ENCODE data around the gene ZNF594. TPM values are rescaled to one million over a fixed set of nuclear protein-coding genes. Genes with fewer than 3 reads are reported as not detected.
"Not testable (repeated sequence)": the region's sequence is repeated elsewhere in the genome, so short reads cannot be mapped to it uniquely, and the experiment has no call there.

ZNF594 gene
- total RNA-seq: 5.8 TPM
- long read RNA-seq, partial matches to known transcripts: 0 of 2 reads
- long read RNA-seq, other reads (novel, unspliced or antisense): 2 of 2 reads

GRCh38 chr17:5191541-5192417 lies at the start of gene ZNF594:
Gene ZNF594, minus strand, starts transcription at chr17:5191868. Its CDS starts 7,612 bp downstream, at chr17:5184256.
- intact Hi-C loops (cut with DNase I): loop anchor here (2.0 kb wide), 1 partner anchor 79 kb away; no protein-coding TSS in a partner anchor
- DNase-seq (ENCODE audit: low spot score): peak; percentile 97

DNA sequence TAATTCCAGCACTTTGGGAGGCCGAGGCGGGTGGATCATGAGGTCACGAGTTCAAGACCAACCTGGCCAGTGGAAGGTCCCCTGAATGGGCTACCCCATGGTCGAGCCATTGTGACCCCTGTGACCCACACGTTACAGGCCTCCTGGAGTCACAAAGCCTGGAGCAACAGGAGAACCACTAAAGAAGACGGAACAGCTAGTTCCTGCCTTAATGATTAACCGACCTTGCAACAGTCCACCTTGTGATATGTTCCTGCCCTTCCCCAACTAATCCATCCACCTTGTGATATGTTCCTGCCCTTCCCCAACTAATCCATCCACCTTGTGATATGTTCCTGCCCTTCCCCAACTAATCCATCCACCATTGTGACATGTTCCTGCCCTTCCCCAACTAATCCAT lies 48.1 kb upstream of the ZNF594 start:
- intact Hi-C loops (cut with DNase I): loop anchor here (10.0 kb wide), 1 partner anchor 195 kb away; the partner anchor contains the start of gene C1QBP
- DNase-seq (ENCODE audit: low spot score): not testable (repeated sequence)

- intact Hi-C loops (cut with DNase I): no loop called here
- DNase-seq (ENCODE audit: low spot score): no peak
These were observed 46.7 kb upstream of the ZNF594 start for GRCh38 chr17:5238333-5238732.

- intact Hi-C loops (cut with DNase I): no loop called here
- DNase-seq (ENCODE audit: low spot score): no peak
These were observed 45.9 kb upstream of the ZNF594 start for GRCh38 chr17:5237541-5238016.

GRCh38 chr17:5236938-5237540 lies 45.4 kb upstream of the ZNF594 start:
- intact Hi-C loops (cut with DNase I): no loop called here
- DNase-seq (ENCODE audit: low spot score): no peak

DNA sequence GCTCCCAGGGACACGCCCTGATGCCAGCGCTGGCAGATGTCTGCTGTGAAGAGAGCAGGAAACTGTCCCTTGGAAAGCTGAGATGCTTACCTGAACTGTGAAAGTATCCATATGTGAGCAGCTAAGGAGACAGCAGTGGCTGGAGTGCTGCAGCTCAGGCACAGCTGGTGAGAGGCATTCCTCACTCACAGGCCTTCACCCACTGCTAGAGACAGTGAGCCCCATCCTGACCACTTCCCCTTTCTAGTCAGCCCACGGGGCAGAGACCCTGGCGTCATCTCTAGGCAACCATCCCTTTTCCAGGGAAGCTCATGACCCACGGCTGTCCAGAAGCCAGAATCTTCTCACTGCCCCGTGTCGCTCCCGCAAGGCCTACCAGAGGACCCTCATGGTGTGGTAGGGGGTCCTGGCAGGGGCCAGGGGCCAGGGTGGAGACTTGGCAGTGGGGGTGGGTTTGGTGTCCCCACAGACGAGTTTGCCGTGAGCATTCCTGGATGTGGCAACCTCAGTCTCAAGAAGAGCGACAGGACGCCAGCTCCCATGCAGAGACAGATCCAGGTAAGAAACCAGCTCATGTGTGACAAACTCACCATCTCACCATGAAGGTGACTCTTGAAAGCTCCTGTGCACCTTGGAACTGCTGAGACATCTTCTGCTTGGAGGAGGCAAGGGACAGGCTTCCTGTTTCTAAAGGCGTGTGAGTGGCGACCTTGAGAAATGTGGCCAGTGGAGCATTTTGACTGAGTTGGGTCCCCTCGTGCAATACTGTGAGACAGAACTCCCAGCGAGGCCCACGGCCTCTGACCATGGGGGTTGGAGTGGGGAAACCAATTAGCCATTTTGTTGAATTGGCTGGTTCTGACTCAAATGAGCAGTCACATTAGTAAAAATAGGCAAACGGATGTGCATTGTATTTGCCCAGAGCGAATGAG lies 43.2 kb upstream of the ZNF594 start, which contains the start of gene SCIMP:
Gene SCIMP (minus strand): TSS at position 216 of the 932 bp plus-strand sequence. CDS start 105 bp downstream, at position 111.
- intact Hi-C loops (cut with DNase I): no loop called here
- DNase-seq (ENCODE audit: low spot score): no peak

DNA sequence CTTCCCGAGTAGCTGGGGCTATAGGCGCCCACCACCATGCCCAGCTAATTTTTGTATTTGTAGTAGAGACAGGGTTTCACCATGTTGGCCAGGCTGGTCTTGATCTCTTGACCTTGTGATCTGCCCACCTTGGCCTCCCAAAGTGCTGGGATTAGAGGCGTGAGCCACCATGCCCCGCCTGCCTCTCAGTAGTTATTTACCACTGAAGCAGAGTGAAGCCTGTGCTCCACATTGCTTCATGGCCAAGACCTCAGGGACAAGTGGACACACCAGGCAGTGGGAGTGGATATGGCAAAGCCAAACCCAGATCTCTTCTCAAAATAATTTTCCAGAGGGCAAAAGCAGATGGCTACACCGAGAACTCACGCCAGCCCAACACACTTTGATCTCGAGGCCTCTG lies 41.8 kb upstream of the ZNF594 start:
- DNase-seq (ENCODE audit: low spot score); intact Hi-C loops (cut with DNase I): not testable (repeated sequence)

DNA sequence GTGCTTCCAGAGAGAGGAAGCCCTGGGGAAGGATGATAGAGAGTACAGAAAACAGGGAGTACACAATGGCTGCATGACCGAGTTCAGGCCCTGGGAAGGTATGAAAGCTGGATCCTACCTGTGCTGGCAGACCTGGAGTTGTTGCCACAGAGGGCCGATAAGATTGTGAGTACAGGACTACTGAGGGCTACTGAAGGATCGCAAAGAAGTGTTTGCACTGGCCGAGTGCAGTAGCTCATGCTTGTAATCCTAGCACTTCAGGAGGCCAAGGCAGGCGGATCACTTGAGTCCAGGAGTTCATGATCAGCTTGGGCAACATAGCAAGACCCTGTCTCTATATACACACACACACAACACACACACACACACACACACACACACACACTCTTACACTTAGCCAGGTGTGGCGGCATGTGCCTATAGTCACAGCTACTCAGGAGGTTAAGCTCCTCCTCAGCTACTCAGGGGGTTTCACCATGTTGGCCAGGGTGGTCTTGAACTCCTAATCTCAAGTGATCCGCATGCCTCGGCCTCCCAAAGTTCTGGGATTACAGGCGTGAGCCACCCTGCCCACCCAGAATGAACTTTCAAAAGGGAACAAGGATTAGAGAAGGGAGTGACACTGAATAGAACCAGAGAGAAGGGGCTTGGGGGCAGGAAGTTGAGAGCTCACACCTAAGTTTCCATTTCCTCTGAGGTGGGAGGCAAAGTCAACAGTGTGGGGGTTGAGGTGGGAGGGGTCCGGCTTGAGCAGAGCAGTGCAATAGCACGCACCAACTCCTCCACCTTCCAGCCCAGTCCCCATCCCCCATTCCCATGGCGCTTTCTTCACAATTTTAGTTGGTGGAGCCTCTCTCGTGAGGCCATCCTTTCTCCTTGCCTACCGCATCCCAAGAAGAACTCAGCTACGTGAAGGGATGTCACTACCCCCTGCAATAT lies 35.5 kb upstream of the ZNF594 start:
- DNase-seq (ENCODE audit: low spot score): no peak
- intact Hi-C loops (cut with DNase I): no loop called here

DNA sequence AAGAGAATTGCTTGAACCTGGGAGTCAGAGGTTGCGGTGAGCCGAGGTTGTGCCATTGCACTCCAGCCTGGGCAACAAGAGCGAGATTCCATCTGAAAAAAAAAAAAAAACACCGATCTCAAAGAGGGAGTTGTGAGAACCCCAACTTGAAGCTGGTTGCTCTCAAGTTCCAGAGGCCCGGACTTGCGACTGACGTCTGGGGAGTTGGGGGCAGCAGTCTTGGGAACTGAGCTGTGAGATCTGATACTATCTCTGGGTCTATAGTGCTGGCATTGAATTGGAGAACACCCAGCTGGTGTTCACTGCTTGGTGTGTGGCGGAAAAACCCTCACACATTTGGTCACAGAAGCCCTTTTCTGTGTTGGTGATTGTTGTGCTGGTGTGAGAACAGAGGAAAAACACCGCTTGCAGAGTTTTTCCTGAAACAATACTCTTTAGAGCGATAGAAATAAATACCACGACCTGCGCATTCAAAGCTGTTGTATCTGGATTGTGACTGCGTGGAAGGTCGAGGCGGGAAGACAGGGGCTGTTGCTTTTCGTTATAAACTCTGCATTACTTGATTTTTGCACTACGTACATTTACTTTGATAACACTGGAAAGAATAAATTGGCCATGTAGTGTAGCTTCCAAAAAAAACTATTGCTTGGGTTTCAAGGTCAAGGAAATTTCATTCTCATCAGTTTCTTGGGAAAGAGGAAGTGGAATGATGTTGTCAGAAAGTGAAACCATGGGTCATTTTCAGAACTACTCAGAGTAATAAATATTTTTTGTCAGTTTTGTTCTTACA lies 34.2 kb upstream of the ZNF594 start:
- DNase-seq (ENCODE audit: low spot score): no peak
- intact Hi-C loops (cut with DNase I): no loop called here

DNA sequence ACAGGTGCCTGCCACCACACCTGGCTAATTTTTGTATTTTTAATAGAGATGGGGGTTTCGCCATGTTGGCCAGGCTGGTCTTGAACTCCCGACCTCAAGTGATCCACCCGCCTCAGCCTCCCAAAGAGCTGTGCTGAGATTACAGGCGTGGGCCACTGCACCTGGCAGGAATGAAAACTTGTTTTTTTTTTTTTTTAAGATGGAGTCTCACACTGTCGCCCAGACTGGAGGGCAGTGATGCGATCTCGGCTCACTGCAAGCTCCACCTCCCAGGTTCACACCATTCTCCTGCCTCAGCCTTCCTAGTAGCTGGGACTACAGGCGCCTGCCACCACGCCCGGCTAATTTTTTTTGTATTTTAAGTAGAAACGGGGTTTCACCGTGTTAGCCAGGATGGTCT lies 30.2 kb upstream of the ZNF594 start:
- DNase-seq (ENCODE audit: low spot score); intact Hi-C loops (cut with DNase I): not testable (repeated sequence)

DNA sequence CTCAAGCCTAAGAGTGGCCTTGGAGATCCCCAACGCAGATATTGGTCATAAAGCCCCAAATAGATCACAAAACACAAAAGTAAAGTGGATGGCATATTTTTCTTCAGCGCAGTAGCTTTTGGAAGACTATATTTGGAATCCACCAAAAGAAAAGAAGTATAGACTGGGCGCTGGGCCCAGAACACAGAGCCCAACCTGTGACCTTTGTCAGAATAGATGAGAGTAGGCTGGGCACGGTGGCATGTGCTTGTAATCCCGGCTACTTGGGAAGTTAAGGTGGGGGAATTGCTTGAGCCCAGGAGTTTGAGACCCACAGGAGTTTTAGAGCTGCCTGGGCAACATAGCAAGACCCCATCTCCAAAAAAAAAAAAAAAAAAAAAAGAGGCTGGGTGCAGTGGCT lies 28.4 kb upstream of the ZNF594 start:
- DNase-seq (ENCODE audit: low spot score): no peak
- intact Hi-C loops (cut with DNase I): no loop called here

GRCh38 chr17:5219536-5219935 lies 27.9 kb upstream of the ZNF594 start:
- DNase-seq (ENCODE audit: low spot score): no peak
- intact Hi-C loops (cut with DNase I): no loop called here

DNA sequence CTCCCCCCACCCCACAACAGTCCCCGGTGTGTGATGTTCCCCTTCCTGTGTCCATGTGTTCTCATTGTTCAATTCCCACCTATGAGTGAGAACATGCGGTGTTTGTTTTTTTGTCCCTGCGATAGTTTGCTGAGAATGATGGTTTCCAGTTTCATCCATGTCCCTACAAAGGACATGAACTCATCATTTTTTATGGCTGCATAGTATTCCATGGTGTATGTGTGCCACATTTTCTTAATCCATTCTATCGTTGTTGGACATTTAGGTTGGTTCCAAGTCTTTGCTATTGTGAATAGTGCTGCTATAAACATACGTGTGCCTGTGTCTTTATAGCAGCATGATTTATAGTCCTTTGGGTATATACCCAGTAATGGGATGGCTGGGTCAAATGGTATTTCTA lies 25.9 kb upstream of the ZNF594 start:
- DNase-seq (ENCODE audit: low spot score); intact Hi-C loops (cut with DNase I): not testable (repeated sequence)

DNA sequence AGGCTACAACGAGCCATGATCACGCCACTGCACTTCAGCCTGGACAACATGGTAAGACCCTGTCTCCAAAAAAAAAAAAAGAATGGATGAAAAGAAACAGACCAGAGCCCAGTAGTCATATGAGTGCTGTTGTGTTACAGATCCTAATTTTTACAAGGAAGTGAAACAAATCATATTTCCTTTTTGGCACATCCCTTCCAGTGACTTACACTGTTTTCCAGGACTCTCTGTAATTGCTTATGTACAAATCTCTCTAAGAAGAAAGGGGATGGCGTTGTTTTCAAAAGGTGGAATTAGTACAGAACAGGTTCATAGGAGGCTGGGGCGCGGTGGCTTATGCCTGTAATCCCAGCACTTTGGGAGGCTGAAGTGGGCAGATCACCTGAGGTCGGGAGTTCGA lies 19.8 kb upstream of the ZNF594 start:
- DNase-seq (ENCODE audit: low spot score): no peak
- intact Hi-C loops (cut with DNase I): no loop called here

- intact Hi-C loops (cut with DNase I): no loop called here
- no peak for DNase-seq (ENCODE audit: low spot score)
These were observed 19.1 kb upstream of the ZNF594 start for GRCh38 chr17:5210614-5211252.

- intact Hi-C loops (cut with DNase I): no loop called here
- DNase-seq (ENCODE audit: low spot score): no peak
These were observed 18.4 kb upstream of the ZNF594 start for GRCh38 chr17:5210091-5210490.

- intact Hi-C loops (cut with DNase I): no loop called here
- DNase-seq (ENCODE audit: low spot score): no peak
These were observed 17.7 kb upstream of the ZNF594 start for GRCh38 chr17:5209396-5209795.

All from cardiac septum (tissue), 1 donor.